Liver (tissue), 9 donors: ENCODE data around the gene ZNF296. TPM values are rescaled to one million over a fixed set of nuclear protein-coding genes. Genes with fewer than 3 reads are reported as not detected.

Source experiments
- DNase-seq: peaks from one replicate; pipeline ENCODE4 v3.0.0-alpha.2; 2017; ENCODE audit warnings: low spot score
- H3K27ac ChIP-seq, 2 donors: one replicate each; pipeline ENCODE4 v1.7.0; 2013; ENCODE audit warnings: inconsistent platforms in 2 of 2, low read length in 2 of 2, control low read depth in 1 of 2, low read depth in 1 of 2, mild to moderate bottlenecking in 1 of 2
- H3K27me3 ChIP-seq, 4 donors: one replicate each; pipeline versions ENCODE4 v1.6.1 to v1.7.0; 2013; ENCODE audit warnings: low read length in 3 of 4, inconsistent platforms in 1 of 4, mild to moderate bottlenecking in 1 of 4, moderate library complexity in 1 of 4; ENCODE audit not compliant: control insufficient read depth in 4 of 4, insufficient read depth in 4 of 4
- H3K36me3 ChIP-seq, 4 donors: one replicate each; pipeline versions ENCODE4 v1.6.1 to v1.7.0; 2013; ENCODE audit warnings: low read length in 3 of 4, mild to moderate bottlenecking in 3 of 4, low read depth in 1 of 4, moderate library complexity in 1 of 4; ENCODE audit not compliant: control insufficient read depth in 4 of 4, insufficient read depth in 3 of 4
- H3K4me1 ChIP-seq, 4 donors: one replicate each; pipeline versions ENCODE4 v1.6.1 to v1.7.0; 2013; ENCODE audit warnings: low read length in 3 of 4, mild to moderate bottlenecking in 3 of 4, moderate library complexity in 1 of 4; ENCODE audit not compliant: control insufficient read depth in 4 of 4, insufficient read depth in 4 of 4
- H3K4me3 ChIP-seq, 3 donors: one replicate each; pipeline versions ENCODE4 v1.6.1 to v1.7.0; 2013; ENCODE audit warnings: low read length in 3 of 3, control low read depth in 1 of 3, low read depth in 1 of 3, mild to moderate bottlenecking in 1 of 3
- H3K9ac ChIP-seq, 2 donors: one replicate each; pipeline ENCODE4 v1.7.0; 2013; ENCODE audit warnings: low read length in 2 of 2, mild to moderate bottlenecking in 2 of 2, moderate library complexity in 2 of 2, control low read depth in 1 of 2, low read depth in 1 of 2
- H3K9me3 ChIP-seq, 4 donors: one replicate each; pipeline versions ENCODE4 v1.6.1 to v1.7.0; 2013; ENCODE audit warnings: low read length in 3 of 4; ENCODE audit not compliant: control insufficient read depth in 4 of 4
- CTCF ChIP-seq: fragments of 150-350 bp; IDR thresholded peaks from 2 replicates; pipeline ENCODE4 v1.5.1; 2017; ENCODE audit warnings: improper control_type of control experiment, low read depth, low read length; ENCODE audit not compliant: missing input control
- EGR1 ChIP-seq, 2 donors: IDR thresholded peaks; 2 replicates each; pipeline ENCODE4 v1.6.1; 2016 to 2018; ENCODE audit warnings: antibody characterized with exemption in 2 of 2, low read depth in 2 of 2
- GABPA ChIP-seq, 2 donors: IDR thresholded peaks in 1 of 2; conservative IDR thresholded peaks in 1 of 2; 2 replicates each; pipeline ENCODE4 v1.6.1; 2016; ENCODE audit warnings: antibody characterized with exemption in 2 of 2, mild to moderate bottlenecking in 1 of 2, moderate library complexity in 1 of 2
- HNF4G ChIP-seq: IDR thresholded peaks from 2 replicates; pipeline ENCODE4 v1.6.1; 2016; ENCODE audit warnings: antibody characterized with exemption
- JUND ChIP-seq, 2 donors: IDR thresholded peaks; 2 replicates each; pipeline ENCODE4 v1.6.1; 2016; ENCODE audit warnings: antibody characterized with exemption in 2 of 2
- MAX ChIP-seq: IDR thresholded peaks from 2 replicates; pipeline ENCODE4 v1.6.1; 2016; ENCODE audit warnings: antibody characterized with exemption
- NR2F2 ChIP-seq: IDR thresholded peaks from 2 replicates; pipeline ENCODE4 v1.6.1; 2016; ENCODE audit warnings: antibody characterized with exemption
- RAD21 ChIP-seq, 2 donors: IDR thresholded peaks; 2 replicates each; pipeline ENCODE4 v1.6.1; 2016; ENCODE audit warnings: antibody characterized with exemption in 2 of 2, mild to moderate bottlenecking in 2 of 2
- REST ChIP-seq: IDR thresholded peaks from 2 replicates; pipeline ENCODE4 v1.6.1; 2016; ENCODE audit warnings: antibody characterized with exemption, mild to moderate bottlenecking
- RXRA ChIP-seq, 2 donors: IDR thresholded peaks; 2 replicates each; pipeline ENCODE4 v1.6.1; 2017 to 2018; ENCODE audit warnings: antibody characterized with exemption in 2 of 2, mild to moderate bottlenecking in 1 of 2
- TAF1 ChIP-seq: conservative IDR thresholded peaks from 2 replicates; pipeline ENCODE4 v1.6.1; 2016; ENCODE audit warnings: antibody characterized with exemption, mild to moderate bottlenecking
- YY1 ChIP-seq: IDR thresholded peaks from 2 replicates; pipeline ENCODE4 v1.6.1; 2016; ENCODE audit warnings: antibody characterized with exemption, mild to moderate bottlenecking
- WGBS: extraction: QIAGEN DNeasy Blood & Tissue Kit; methylation state at CpG from one replicate; pipeline ENCODE4 v1.1.7; 2013; 5-methylcytosine and 5-hydroxymethylcytosine counted together
- polyA plus RNA-seq, 2 donors: library from polyadenylated mRNA; stranded (reverse) in 1 of 2; unstranded in 1 of 2; fragments of 200-250 nt in 1 of 2; fragments of >200 nt in 1 of 2; fragmentation: Nextera tagmentation in 1 of 2; extraction: Ambion mirVana in 1 of 2; gene quantifications; one replicate each; pipeline versions ENCODE4 v1.2.1 to v1.2.3, GENCODE V29; 2013 to 2015
- total RNA-seq, 2 donors: library from RNA; depleted of rRNA; stranded (reverse); fragments of >200 nt; gene quantifications; one replicate each; pipeline ENCODE4 v1.2.3, GENCODE V29; 2014
- TF ChIP-seq, protein P1 (sequence below): IDR thresholded peaks from 2 replicates; pipeline ENCODE4 v1.6.1; 2016; ENCODE audit warnings: antibody characterized with exemption
- TF ChIP-seq, protein P2 (sequence below): IDR thresholded peaks from 2 replicates; pipeline ENCODE4 v1.6.1; 2016; ENCODE audit warnings: antibody characterized with exemption
- donor health status: healthy.
- donor health status: healthy.
- donor health status: healthy.
- donor health status: healthy.
- donor health status: healthy.

ZNF296 gene
- total and polyA plus RNA-seq, 4 donors = 0.16 to 0.42 (median 0.17) TPM; not detected in 1

DNA sequence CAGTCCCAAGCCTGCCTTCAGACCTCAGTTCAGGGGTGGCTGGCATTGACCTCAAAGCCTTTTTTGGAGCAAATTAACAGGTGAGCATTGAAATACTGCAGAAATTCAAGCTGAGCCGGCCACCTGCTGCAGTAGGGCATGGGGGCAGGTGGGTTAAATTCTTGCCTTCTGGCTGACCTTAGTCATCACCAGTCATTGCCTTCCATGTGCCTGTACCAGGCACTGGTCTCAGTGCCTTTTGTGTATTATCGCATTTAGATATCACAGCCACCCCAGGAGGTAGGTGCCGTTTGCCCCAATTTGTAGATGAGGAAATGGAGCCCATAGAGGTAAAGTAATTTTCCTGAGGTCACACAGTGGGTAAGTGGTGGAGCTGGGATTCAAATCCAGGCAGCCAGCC, 23.9 kb upstream of the ZNF296 start (continued):
- TF ChIP-seq MAX (no peak), RAD21 (IDR thresholded peaks at IDR 0.05) (no peak), CTCF (no peak), YY1 (no peak), RXRA (IDR thresholded peaks at IDR 0.05) (no peak)
- TF ChIP-seq, protein P1, sequence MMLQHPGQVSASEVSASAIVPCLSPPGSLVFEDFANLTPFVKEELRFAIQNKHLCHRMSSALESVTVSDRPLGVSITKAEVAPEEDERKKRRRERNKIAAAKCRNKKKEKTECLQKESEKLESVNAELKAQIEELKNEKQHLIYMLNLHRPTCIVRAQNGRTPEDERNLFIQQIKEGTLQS = no peak

- Histone ChIP-seq H3K4me1 (peaks cover 13 to 61% (median 29%) of the 10 kb centered on the region in 4 donors), H3K9ac (no peak overlapping the region), H3K27me3 (no peaks in the 10 kb centered on the region), H3K27ac (no peak overlapping the region), H3K4me3 (no peak overlapping the region), H3K36me3 (no peaks in the 10 kb centered on the region), H3K9me3 (no peaks in the 10 kb centered on the region)
- no peak for TF ChIP-seq HNF4G
- no peak for TF ChIP-seq GABPA (IDR thresholded peaks at IDR 0.05 in 1 of 2, conservative IDR thresholded peaks at IDR 0.05 in 1 of 2)
- no peak for TF ChIP-seq JUND (IDR thresholded peaks at IDR 0.05)
- no peak for TF ChIP-seq EGR1 (IDR thresholded peaks at IDR 0.05; ENCODE audit: low read depth in 2 of 2)
- TF ChIP-seq NR2F2 = no peak
- no peak for TF ChIP-seq CTCF
- TF ChIP-seq MAX = no peak
- WGBS = 91% methylated on average over 25 of the region's 25 CpGs
- no peak for DNase-seq
Measured at GRCh38 chr19:45099467-45100191, 23.4 kb upstream of the ZNF296 start.

DNA sequence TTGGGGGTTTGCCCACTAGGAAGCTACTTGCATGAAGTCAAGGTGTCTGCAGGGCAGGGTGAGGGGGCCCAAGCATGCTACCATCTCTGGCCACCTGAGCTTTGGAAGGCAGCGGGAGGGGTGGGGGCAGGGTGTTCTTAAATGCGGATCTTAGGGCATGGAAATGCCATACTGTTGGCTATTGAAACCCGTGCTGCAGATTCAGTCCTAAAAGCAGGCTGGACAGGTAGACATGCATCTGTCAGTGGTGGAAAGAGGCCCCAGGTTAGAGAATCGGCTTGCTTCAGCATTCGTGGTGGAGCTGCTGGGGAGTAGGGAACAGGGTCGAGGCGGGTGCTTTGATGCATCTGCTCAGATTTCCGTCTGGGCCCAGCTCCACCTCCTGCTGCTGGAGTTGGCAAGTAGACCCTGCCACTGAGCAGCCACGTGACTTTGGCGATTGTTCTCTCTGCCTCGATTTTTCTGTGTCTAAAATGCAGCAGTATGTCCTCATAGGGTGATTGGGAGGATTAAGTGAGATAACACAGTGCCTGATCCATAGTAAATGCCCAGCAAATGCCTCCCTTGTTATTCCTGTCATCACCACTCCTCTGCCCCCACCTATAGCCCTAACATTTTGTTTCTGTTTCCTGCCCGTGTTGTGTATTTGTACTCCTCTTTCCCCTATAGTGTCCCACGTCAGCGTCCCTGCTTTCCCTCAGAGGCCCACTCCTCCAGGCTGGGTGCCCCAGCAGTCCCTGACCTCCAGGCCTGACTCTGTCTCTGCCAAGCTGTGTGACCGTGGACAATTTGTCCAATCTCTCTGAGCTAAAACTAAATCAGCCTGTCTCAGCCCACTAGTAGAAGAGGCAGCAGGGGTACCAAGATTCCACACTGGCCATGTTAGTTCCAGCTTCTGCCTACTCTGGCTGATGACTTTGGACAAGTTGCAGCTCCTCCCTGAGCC, 22.5 kb upstream of the ZNF296 start:
- WGBS = 74% methylated on average over 15 of the region's 15 CpGs
- H3K36me3 ChIP-seq = no peaks in the 10 kb centered on the region
- H3K27ac ChIP-seq = no peak overlapping the region
- H3K9me3 ChIP-seq = no peaks in the 10 kb centered on the region
- H3K9ac ChIP-seq = no peak overlapping the region
- no peaks in the 10 kb centered on the region for H3K27me3 ChIP-seq
- no peak overlapping the region for H3K4me3 ChIP-seq
- no peak for DNase-seq
- peaks cover 11 to 65% (median 34%) of the 10 kb centered on the region in 4 donors for H3K4me1 ChIP-seq
- TF ChIP-seq EGR1 (IDR thresholded peaks at IDR 0.05; ENCODE audit: low read depth in 2 of 2) = no peak
- TF ChIP-seq REST = no peak
- TF ChIP-seq, protein P1 = no peak
- no peak for TF ChIP-seq TAF1
- TF ChIP-seq RAD21 (IDR thresholded peaks at IDR 0.05) = no peak
- TF ChIP-seq HNF4G = no peak
- TF ChIP-seq MAX = no peak
- TF ChIP-seq RXRA (IDR thresholded peaks at IDR 0.05) = no peak
- no peak for TF ChIP-seq YY1
- TF ChIP-seq, protein P2, sequence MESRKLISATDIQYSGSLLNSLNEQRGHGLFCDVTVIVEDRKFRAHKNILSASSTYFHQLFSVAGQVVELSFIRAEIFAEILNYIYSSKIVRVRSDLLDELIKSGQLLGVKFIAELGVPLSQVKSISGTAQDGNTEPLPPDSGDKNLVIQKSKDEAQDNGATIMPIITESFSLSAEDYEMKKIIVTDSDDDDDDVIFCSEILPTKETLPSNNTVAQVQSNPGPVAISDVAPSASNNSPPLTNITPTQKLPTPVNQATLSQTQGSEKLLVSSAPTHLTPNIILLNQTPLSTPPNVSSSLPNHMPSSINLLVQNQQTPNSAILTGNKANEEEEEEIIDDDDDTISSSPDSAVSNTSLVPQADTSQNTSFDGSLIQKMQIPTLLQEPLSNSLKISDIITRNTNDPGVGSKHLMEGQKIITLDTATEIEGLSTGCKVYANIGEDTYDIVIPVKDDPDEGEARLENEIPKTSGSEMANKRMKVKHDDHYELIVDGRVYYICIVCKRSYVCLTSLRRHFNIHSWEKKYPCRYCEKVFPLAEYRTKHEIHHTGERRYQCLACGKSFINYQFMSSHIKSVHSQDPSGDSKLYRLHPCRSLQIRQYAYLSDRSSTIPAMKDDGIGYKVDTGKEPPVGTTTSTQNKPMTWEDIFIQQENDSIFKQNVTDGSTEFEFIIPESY = no peak
